HepG2 (cell line): ENCODE results near the gene ARHGAP4.

Experiments
- E2F5 ChIP-seq: sonication (generic); formaldehyde crosslinking; conservative IDR thresholded peaks from 2 replicates; pipeline ENCODE4 v1.4.0; 2020; ENCODE audit warnings: missing genetic modification reagents
- EZH2 ChIP-seq: conservative IDR thresholded peaks from 2 replicates; pipeline ENCODE4 v1.6.1; 2012; ENCODE audit warnings: mild to moderate bottlenecking, low read depth, low read length, moderate library complexity
- MAZ ChIP-seq, 2 experiments: sonication (generic) in 1 of 2; formaldehyde crosslinking in 1 of 2; IDR thresholded peaks; 2 replicates each; pipeline versions ENCODE4 v1.5.0 to v1.6.1; 2012 to 2020; ENCODE audit warnings: low read depth in 2 of 2, mild to moderate bottlenecking in 2 of 2, borderline replicate concordance in 1 of 2, improper control_type of control experiment in 1 of 2, low read length in 1 of 2, missing genetic modification reagents in 1 of 2, moderate library complexity in 1 of 2
- SMAD3 ChIP-seq: sonication (generic); formaldehyde crosslinking; IDR thresholded peaks from 2 replicates; pipeline ENCODE4 v1.4.0; 2020; ENCODE audit warnings: missing genetic modification reagents
- TF ChIP-seq, protein P1 (sequence below): sonication (generic); formaldehyde crosslinking; IDR thresholded peaks from 2 replicates; pipeline ENCODE4 v1.5.0; 2020; ENCODE audit warnings: mild to moderate bottlenecking, missing genetic modification reagents, moderate library complexity
- TF ChIP-seq, protein P2 (sequence below): IDR thresholded peaks from 2 replicates; pipeline ENCODE4 v1.6.1; 2012; ENCODE audit warnings: low read length, improper control_type of control experiment
- TF ChIP-seq, protein P3 (sequence below): sonication (generic); formaldehyde crosslinking; conservative IDR thresholded peaks from 2 replicates; pipeline ENCODE4 v1.5.0; 2020; ENCODE audit warnings: missing genetic modification reagents

DNA sequence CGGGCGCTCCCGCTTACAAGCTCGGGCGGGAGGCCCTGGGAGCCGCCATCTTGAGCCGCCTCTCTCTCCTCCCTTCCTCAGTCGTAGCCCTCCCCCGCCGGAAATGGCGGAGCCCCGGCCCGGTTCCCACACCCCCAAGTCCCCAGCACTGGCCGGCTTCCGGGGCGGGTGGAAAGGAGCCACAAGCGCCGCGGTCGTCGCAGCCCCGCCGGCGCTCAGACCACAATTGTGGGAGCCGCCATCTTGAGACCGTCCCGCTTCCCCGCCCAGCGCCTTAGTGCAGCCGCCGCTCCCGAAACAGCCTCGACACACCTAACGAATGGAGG, 45.0 kb upstream of the ARHGAP4 start:
- TF ChIP-seq E2F5 (CRISPR knock-in tag) (no peak), MAZ (IDR thresholded peaks at IDR 0.05; ENCODE audit: borderline replicate concordance, low read depth, low read length) (no peak), MAZ (CRISPR knock-in tag; IDR thresholded peaks at IDR 0.05; ENCODE audit: low read depth) (no peak), EZH2 (no peak), SMAD3 (CRISPR knock-in tag) (no peak)
- TF ChIP-seq, protein P1, sequence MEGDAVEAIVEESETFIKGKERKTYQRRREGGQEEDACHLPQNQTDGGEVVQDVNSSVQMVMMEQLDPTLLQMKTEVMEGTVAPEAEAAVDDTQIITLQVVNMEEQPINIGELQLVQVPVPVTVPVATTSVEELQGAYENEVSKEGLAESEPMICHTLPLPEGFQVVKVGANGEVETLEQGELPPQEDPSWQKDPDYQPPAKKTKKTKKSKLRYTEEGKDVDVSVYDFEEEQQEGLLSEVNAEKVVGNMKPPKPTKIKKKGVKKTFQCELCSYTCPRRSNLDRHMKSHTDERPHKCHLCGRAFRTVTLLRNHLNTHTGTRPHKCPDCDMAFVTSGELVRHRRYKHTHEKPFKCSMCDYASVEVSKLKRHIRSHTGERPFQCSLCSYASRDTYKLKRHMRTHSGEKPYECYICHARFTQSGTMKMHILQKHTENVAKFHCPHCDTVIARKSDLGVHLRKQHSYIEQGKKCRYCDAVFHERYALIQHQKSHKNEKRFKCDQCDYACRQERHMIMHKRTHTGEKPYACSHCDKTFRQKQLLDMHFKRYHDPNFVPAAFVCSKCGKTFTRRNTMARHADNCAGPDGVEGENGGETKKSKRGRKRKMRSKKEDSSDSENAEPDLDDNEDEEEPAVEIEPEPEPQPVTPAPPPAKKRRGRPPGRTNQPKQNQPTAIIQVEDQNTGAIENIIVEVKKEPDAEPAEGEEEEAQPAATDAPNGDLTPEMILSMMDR (CRISPR knock-in tag) = no peak
- TF ChIP-seq, protein P2, sequence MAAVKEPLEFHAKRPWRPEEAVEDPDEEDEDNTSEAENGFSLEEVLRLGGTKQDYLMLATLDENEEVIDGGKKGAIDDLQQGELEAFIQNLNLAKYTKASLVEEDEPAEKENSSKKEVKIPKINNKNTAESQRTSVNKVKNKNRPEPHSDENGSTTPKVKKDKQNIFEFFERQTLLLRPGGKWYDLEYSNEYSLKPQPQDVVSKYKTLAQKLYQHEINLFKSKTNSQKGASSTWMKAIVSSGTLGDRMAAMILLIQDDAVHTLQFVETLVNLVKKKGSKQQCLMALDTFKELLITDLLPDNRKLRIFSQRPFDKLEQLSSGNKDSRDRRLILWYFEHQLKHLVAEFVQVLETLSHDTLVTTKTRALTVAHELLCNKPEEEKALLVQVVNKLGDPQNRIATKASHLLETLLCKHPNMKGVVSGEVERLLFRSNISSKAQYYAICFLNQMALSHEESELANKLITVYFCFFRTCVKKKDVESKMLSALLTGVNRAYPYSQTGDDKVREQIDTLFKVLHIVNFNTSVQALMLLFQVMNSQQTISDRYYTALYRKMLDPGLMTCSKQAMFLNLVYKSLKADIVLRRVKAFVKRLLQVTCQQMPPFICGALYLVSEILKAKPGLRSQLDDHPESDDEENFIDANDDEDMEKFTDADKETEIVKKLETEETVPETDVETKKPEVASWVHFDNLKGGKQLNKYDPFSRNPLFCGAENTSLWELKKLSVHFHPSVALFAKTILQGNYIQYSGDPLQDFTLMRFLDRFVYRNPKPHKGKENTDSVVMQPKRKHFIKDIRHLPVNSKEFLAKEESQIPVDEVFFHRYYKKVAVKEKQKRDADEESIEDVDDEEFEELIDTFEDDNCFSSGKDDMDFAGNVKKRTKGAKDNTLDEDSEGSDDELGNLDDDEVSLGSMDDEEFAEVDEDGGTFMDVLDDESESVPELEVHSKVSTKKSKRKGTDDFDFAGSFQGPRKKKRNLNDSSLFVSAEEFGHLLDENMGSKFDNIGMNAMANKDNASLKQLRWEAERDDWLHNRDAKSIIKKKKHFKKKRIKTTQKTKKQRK = no peak
- TF ChIP-seq, protein P3, sequence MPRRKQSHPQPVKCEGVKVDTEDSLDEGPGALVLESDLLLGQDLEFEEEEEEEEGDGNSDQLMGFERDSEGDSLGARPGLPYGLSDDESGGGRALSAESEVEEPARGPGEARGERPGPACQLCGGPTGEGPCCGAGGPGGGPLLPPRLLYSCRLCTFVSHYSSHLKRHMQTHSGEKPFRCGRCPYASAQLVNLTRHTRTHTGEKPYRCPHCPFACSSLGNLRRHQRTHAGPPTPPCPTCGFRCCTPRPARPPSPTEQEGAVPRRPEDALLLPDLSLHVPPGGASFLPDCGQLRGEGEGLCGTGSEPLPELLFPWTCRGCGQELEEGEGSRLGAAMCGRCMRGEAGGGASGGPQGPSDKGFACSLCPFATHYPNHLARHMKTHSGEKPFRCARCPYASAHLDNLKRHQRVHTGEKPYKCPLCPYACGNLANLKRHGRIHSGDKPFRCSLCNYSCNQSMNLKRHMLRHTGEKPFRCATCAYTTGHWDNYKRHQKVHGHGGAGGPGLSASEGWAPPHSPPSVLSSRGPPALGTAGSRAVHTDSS (CRISPR knock-in tag) = no peak
